Measurements from ENCODE around the gene PDCD11. TPM values are rescaled to one million over a fixed set of nuclear protein-coding genes. Genes with fewer than 3 reads are reported as not detected.
"Not testable (repeated sequence)": the region's sequence is repeated elsewhere in the genome, so short reads cannot be mapped to it uniquely, and the experiment has no call there.

Gene PDCD11
- total RNA-seq, 1 experiment from 2014 or later: 51.4 TPM

- DNase-seq (ENCODE audit: extremely low read depth, low read depth): no peak
Observed at GRCh38 chr10:103470761-103471653, 74.6 kb downstream of the PDCD11 start.

GRCh38 chr10:103472005-103472404, 75.6 kb downstream of the PDCD11 start:
- no peak for DNase-seq (ENCODE audit: extremely low read depth, low read depth)

DNA sequence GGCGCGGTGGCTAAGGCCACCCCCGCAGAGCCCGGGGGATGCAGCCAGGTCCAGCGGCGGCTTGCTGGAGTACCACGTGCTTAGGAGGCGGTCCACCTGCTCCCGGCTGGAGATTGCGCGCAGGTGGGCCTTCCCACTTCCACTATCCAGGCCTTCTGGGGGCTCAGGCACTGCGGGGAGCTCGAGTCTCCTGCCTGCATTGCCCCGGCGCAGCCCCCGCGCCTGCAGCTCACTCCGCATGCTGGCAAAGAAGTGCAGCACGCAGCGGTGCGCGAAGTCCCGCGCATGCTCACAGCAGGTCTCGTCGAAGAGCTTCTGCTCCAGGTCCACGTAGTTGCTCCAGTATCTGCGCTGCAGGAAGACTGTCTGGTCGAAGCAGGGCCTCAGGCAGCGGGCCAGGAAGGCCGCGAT, 76.8 kb downstream of the PDCD11 start:
- DNase-seq (ENCODE audit: extremely low read depth, low read depth): no peak

GRCh38 chr10:103474077-103474476, 77.7 kb downstream of the PDCD11 start:
- no peak for DNase-seq (ENCODE audit: extremely low read depth, low read depth)

GRCh38 chr10:103475437-103475836, 79.0 kb downstream of the PDCD11 start:
- DNase-seq (ENCODE audit: extremely low read depth, low read depth): no peak

GRCh38 chr10:103476046-103476768, 79.8 kb downstream of the PDCD11 start:
- no peak for DNase-seq (ENCODE audit: extremely low read depth, low read depth)

- DNase-seq (ENCODE audit: extremely low read depth, low read depth): no peak
Observed at GRCh38 chr10:103478671-103479070, 82.2 kb downstream of the PDCD11 start.

GRCh38 chr10:103479135-103479534, 82.7 kb downstream of the PDCD11 start, which contains the start of gene CALHM3:
Gene CALHM3, minus strand, starts transcription at chr10:103479240. Its CDS starts 208 bp downstream, at chr10:103479032.
- DNase-seq (ENCODE audit: extremely low read depth, low read depth): peak; percentile 18

DNA sequence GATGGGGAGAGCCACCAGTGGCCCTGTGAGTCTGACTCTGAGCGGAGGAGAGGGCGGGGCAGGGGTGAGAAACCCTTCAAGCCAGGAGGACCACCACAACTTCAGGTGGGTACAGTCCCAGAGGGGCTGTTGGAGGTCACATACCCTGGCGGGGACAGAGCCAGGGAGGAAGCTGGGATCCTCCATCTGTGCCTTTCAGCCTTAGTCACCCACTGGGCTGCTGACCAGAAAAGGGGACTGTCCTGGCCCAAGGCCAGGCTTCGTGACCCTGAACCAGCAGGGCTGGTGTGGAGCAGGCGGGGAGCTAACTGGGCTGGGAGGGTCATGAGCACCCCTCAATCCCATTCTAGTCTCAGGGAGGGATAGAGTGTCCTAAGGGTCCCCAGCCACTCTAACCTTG, 84.1 kb downstream of the PDCD11 start:
- no peak for DNase-seq (ENCODE audit: extremely low read depth, low read depth)

DNA sequence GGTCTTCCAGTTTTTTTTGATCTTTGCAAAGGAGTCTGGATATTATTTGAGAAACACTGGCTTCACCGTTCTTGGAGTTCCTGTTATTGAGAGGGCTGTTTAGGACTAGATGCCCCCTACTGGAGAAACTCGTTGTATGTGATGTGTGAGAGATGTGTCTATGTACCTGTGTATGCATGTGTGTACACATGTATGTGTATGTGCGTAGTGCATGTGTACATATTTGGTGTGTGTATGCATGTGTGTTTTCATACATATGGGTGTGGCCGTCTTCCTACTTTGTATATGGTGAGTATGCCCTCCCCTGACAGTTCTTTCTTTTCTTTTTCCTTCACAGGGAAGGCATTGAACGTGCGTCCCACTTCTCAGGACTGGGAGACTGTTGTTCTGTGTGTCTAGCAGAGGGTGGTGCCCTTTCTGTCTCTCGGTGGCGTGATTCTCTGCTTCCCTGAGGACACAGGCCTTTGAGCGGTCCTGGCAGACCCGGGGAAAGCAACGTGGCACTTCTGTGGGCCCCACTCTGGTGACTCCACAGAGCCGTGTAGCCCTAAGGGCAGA, 85.6 kb downstream of the PDCD11 start:
- peak; percentile 73 for DNase-seq (ENCODE audit: extremely low read depth, low read depth)

DNA sequence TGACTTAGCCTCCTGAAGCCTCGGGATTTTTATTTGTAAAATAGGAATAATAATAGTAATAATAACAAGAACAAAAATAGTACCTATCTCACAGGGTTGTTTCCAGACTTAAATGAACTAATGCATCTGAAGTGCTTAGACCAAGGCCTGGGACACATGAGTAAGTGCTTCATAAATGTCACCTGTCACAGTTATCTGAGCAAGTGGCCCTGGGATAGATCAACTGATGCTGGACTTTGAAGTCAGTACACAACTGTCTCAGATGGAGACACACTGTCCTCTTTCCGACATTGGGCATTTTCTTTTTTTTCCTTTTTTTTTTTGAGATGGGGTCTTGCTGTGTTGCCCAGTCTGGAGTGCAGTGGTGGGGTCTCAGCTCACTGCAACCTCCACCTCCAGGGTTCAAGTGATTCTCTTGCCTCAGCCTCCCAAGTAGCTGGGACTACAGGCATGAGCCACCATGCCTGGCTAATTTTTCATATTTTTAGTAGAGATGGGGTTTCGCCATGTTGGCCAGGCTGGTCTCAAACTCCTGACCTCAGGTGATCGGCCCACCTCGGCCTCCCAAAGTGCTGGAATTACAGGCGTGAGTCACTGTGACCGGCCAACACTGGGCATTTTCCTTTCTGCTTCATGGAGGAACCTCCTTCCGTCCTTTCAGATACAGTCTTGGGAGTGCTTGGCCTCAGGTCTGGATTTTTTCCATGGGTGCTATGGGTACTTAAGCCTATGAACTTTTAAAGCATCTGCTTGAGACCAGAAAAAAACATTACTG, 90.4 kb downstream of the PDCD11 start:
- not testable (repeated sequence) for DNase-seq (ENCODE audit: extremely low read depth, low read depth)

GRCh38 chr10:103487410-103487708, 90.9 kb downstream of the PDCD11 start:
- no peak for DNase-seq (ENCODE audit: extremely low read depth, low read depth)

GRCh38 chr10:103490986-103491314, 94.5 kb downstream of the PDCD11 start:
- DNase-seq (ENCODE audit: extremely low read depth, low read depth): no peak

- peak; percentile 16 for DNase-seq (ENCODE audit: extremely low read depth, low read depth)
Observed at GRCh38 chr10:103491729-103492364, 95.4 kb downstream of the PDCD11 start.

DNA sequence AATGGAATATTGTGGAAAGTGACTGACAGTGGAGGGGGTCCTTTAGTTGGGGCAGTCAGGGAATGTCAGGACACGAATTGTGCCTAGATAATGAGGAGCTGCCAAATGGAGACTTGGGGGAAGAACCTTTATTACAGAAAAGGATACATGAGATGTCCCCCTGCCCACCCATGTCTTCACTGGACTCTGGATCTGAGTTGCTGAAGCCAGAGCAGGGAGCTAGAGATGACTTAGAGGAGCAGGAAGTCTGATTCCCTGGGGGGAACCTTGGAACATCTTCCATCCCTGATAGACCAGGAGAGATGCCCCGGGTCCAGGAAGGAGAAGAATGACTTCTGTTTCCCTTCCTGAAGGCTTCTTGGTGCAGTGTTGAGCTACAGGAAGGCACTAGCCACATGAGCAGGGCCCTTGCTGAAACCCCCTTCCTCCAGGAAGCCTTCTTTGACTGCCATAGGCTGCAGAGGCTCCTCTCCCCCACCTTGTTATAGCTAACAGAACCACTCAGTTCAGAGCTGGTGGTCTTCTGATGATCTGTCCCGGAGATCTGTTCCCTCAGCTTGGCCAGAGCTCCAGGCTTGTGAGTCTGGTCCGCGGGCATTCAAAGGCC, 96.3 kb downstream of the PDCD11 start:
- DNase-seq (ENCODE audit: extremely low read depth, low read depth): no peak

DNA sequence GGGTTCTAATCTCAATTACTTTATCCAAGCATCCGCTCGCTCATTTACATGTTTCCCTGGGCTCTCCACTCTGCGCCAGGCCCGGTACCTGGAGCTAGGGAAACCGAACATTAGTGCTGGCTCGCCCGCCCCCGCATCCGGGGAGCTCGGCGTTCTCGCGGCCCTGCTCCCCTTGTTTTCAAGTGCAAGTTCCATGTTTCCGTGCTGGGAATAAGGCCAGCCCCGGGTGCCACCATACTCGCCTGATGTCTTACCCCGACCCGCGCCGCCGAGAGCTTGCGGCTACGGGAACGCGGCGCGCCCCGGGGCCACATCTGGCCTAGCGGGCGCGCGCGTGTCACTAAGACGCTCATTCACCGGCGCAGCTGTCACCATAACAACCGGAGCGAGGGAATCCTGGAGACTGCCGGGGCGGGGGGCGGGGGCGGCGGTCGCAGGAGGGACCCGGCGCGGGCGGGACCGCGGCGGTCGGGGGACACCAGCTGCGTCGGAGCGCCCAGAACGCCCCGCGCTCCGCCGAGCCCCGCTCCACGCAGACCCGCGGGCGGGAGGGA, 97.0 kb downstream of the PDCD11 start, which contains the start of gene NEURL1:
Gene NEURL1, plus strand, starts transcription at position 344 of the 554 bp plus-strand sequence. CDS start 683 bp downstream, outside the sequence.
- DNase-seq (ENCODE audit: extremely low read depth, low read depth): no peak

GRCh38 chr10:103493916-103494877, 97.8 kb downstream of the PDCD11 start:
- no peak for DNase-seq (ENCODE audit: extremely low read depth, low read depth)

- DNase-seq (ENCODE audit: extremely low read depth, low read depth): no peak
Observed at GRCh38 chr10:103495321-103495720, 98.9 kb downstream of the PDCD11 start.

All from NCI-H460 (cell line).